HG03139 (cell line): ENCODE results near the gene GANC.

Source experiments
- ATAC-seq: cut with Tn5 transposase; IDR thresholded peaks from one replicate; pipeline ENCODE4 v1.9.1; 2021; ENCODE audit not compliant: unreplicated experiment

The GANC gene

DNA sequence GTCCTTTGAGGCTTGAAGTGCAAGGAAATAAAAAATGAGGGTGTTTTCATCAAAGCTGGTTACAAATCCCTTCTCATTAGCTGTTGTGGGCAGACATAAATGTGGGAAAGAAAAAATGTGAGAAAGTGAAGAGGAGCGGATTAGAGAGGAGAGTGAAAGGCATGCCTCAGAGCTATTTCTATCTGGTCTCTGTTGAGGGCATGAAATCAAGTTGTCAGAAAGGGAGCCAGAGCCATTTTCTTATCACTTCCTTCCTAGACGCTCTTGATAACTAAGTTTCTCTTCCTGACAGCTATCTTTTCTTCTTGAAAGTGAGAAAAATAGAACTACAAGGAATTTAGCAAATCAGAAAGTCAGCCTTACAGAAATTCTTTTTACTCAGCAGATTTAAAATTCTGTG, 65.5 kb downstream of the GANC start:
- no peak for ATAC-seq

DNA sequence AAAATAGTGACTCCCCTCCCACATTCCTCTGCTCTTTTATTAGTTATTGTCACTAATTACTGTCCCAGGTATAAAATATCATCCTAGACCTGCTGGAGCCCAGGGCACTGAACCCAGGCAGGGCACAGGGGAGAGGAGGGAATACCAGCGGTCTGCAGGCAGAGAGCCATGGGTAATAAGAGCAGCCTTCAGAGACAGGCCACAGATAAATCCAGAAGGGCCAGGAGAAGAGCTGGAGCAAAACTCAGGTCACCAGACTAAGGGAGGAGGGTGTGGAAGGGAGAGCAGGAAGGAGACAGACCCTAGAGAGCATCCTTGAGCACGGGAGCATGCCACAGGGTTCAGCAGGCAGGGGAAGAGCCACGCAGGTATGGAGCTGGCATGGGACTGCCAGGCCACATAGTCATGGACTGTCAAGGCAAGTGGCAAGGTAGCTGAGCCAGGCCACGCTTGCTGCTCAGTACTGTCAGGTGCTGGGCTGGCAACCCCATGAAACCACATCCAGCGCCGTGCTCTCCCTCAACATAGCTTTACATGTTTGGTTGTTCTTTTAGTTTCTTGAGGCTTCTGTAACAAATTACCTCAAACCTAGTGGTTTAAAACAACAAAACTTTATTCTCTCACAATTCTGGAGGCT, 70.7 kb downstream of the GANC start:
- ATAC-seq, result no peak

DNA sequence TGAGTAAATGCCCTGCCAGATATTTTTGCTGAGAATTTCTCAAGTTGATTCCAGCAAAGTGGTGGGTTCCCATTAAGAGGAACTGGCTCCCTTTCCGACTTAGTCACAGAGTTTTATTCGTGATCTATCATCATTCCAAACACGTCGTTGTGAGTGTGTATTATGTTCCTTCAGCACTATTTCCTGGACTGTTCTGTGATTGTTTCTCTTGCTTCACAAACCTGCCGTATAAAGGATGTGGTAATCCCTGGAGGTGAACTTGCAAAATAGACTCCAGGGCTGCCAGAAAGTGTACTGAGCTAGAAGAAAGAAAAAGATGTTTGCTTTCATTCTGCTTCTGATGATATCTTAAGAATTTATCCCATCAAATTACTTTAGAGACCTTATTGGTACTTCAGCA, 71.8 kb downstream of the GANC start:
- no peak for ATAC-seq

DNA sequence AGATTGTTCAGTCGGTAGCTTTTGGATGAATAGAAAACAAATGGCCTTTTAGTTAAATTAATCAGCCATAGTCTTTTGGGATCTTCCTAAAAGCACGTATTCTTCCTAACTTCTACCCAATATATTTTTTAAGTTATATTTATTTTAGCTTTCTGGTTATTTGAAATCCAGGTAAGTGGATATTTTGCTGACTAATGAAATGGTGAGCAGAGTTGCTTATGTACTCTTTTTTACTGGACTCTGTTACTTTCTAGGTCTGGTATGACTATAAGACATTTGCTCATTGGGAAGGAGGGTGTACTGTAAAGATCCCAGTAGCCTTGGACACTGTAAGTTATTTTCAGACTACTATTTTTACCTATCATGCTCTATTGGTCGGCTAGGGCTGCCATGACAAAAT, 72.5 kb downstream of the GANC start:
- ATAC-seq, result no peak

DNA sequence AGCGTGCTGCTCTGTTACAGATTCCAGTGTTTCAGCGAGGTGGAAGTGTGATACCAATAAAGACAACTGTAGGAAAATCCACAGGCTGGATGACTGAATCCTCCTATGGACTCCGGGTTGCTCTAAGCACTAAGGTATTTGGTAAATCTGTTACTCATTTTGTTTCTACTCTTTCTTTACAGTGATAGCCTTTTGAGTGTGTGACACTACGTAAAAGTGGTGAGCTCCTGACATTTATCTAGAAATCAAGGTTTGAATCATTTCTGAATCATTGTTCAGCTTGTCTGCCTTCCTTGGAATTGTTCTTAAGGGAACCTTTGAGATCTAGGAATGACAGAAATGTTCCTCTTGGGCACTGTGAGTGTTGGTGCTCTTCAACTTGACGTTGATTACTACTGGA, 75.1 kb downstream of the GANC start:
- ATAC-seq, result no peak

DNA sequence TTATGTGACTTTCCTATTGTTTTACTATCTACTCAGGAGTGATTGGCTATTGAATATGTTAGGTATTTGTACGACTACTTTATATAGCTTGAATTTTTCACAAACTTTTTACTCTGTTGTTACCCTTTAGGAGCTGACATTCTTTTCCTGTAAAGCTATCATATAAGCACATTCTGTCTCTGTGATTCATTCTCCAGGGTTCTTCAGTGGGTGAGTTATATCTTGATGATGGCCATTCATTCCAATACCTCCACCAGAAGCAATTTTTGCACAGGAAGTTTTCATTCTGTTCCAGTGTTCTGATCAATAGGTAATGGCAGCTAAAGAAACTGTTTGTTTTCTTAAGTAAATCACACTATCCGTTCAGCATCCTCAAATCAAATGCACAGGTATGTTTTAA, 76.2 kb downstream of the GANC start:
- no peak for ATAC-seq

DNA sequence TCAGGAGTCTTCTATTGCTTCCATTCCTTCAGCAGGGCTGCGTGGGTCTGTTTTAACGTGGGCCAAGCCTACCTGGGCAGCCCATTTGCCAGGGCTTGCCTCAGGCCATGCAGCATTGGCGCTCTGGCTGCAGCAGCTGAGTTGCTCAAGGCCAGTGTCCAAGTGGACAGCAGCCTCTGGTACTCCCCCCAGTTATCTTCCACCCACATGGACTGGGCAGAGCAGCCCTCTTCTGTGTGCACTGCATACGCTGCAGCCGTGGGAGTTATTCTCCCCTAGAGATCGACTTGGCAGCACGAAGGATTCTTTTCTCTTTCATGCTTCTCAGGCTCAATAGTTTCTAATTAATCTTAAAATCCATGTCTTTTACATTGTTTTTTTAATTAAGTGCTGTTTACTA, 79.4 kb downstream of the GANC start:
- no peak for ATAC-seq

DNA sequence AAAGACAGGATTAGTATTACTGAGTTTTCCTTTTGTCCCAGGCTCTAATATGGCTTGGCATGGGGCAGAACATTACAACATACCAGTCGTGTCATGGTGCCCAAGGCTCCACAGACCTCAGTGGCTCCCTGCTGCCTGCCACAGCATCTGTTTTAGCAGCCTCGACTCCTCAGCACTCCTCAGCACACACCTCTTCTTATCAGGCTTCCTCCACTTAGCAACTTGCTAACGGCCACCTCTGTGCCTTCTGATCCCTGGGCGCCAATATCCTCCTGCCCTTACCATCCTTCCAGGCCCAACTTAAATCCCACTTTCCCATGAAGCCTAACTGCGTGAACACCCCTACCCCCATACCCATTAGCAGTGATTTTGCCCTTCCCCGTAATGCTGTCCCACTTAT, 80.1 kb downstream of the GANC start:
- no peak for ATAC-seq

DNA sequence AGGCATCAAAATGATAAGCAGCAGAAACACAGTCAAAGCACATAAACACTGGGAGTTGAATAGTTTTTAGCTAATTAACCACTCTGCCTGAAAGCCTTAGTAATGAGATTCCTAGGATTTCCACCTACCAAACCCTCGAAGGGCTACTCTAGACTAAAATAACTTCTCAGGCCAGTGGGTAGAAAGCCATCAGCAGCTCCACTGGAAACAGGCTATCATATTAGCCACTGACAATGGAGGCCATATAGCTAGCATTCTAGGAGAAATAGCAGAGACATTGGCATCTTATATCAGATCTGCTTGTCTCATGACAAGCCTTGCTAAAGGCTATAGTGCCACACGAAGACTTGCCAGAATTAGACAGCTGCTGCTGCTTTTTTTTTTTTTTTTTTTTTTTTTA, 81.8 kb downstream of the GANC start:
- no peak for ATAC-seq

DNA sequence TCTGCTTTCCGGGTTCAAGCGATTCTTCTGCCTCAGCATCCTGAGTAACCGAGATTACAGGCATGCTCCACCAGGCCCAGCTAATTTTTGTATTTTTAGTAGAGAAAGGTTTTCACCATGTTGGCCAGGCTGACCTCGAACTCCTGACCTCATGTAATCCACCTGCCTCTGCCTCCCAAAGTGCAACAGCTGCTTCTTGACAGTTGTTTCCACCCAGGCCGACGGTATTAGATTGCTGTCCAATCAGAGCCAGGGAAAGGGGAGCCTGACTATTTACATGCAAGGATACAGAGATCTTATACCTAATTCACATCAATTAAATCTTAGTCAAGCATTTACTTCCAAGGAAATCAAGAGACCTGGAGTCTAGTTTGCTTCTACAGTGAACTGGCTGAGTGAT, 82.3 kb downstream of the GANC start:
- no peak for ATAC-seq

DNA sequence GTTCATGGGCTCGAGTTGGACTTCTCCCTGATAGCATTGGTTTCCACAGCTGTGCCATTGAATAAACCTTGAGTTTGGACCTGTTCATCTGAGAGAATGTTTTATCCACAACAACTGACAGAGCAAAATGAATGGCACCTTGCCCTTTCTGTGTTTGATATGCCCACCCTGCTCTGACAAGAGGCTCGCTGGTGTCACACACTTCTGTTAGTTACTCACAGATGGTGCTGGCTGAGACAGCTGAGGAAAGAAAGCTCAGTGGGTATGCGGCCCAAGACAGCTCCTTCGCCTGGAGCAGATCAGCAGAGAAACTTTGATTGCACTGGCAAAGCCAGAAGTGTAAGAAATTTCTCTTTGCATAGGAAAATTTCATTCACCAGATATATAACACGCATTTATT, 83.8 kb downstream of the GANC start:
- no peak for ATAC-seq

DNA sequence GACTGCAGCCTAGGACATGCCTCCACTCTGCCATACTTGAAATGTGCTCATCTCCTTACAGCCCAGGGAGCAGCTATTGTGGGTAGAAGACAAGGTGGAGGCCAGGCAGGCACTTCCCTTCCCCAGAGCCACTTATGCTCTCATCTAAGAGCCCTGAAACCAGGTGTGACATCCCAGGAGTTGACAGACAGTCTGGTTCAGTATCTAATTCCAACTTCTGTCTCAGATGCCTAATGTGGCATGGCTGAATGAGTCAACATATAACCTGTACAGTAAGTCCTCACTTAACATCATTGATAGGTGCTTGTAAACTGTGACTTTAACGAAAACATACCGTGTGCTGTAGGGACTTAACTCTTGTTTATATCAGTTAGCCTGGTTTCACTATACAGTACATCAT, 85.1 kb downstream of the GANC start:
- ATAC-seq, result no peak

DNA sequence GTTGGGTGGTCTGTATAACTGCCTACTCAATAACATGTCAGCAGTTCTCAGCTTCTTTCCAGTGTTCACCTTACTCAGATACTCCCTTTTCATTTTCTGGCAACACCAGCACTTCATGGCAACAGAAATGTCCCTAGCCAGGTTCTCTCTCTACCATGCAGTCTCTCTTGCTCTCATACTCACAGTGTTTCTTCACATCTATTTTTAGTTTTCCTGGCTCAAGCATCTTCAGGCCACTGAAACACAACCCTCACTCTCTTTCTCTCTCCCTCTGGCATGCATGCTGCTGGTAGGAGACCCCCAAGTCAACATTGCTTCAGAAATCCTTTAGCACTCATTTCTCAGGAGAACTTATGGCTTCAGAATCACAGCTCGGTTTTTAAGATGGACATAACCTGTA, 86.2 kb downstream of the GANC start, which contains the start of gene CAPN3:
Gene CAPN3 (plus strand): TSS at position 253 of the 400 bp plus-strand sequence. CDS start 305 bp downstream, outside the sequence.
- no peak for ATAC-seq

DNA sequence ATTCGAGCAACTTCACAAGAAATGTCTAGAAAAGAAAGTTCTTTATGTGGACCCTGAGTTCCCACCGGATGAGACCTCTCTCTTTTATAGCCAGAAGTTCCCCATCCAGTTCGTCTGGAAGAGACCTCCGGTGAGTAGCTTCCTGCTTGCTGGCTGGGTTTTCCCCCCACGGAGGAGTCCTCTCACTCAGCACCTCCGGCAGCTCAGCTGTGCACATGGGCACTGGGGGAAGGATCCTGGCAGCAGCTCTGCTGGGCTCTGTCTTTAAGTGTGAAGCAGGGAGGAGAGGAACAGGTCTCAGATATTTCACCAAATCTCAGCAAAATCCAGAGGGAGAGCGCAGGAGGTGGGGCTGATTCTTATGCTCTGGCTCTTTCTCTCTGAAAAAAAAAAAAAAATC, 87.0 kb downstream of the GANC start:
- no peak for ATAC-seq

DNA sequence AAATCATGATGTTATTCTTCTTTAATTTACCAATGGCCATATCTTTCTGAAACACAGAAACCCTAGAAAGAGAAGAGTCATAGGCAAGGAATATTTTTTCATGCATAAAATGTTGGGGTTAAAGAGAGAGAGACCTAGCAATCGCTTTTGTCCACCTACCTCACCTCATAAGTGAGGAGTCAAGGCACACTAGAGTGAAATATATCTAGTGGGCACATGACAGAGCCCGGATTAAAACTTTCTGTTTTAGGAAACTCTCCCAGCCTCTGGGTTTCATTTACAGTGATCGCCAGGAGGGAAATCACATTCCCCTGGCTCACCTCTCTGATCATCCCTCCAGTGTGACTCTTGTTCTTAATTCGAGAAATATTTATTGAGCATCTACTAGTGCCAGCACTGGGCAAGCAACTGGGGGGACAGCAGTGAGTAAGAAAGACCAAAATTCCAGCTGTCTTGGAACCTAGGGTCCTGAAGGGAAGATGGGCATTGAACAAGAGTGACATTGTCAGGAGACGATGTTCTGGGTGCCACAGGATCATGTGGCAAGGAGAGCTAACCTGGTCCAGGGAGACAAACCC, 87.6 kb downstream of the GANC start:
- ATAC-seq, result no peak

DNA sequence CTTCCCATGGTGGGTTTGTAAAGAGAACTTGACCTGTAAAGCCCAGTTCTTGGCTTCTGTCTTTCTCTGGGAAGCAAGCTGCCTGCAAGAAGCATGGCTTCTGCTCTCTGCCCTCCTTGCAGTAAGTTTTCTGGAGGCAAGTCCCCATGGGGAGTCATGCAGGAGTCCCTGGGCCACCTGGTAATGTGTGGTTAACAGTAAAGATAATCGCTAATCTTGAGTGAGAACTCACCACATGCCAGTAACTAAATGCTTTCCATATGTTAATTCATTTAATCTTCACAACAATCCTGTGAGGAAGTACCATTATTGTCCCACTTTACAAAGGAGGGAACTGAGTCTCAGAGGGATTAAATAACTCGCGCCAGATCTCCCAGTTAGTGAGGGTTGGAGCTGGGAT, 90.5 kb downstream of the GANC start:
- no peak for ATAC-seq

DNA sequence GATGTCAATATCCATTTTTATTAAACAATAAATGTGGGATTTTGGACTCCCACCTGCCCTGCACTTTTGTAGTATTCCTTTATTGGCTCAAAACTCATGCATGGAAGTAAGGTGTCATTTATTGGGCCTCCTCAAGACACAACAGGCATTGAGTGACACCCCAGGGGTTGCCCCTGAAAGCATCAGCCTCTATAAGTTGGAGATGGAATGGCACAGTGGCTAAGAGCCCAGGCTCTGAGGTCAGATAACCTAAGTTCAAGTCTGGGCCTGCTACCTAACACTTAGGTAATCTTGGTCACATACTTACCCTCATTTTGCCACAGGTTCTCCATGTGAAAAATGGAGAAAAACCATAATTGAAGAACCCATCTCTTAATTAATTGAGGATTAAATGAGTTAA, 90.9 kb downstream of the GANC start:
- ATAC-seq, result no peak

DNA sequence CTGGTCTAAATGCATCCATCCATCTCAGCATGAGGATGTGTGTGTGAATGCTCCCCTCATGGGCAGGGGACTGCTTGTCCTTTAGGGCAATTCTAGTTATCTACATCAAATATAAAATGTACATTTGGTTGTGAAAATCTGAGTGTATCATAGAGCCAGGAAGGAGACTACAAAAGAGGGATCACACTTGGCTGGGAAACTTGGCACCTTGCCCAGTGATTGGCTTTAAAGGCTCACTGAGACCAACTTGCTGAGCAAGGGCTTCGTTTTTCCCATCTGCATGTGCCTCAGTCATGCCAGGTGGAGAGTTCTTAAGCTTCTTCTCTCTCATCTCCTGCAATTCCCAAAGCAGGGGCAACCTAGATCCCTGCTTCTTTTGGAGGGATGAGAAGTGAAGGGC, 91.5 kb downstream of the GANC start:
- ATAC-seq, result no peak

DNA sequence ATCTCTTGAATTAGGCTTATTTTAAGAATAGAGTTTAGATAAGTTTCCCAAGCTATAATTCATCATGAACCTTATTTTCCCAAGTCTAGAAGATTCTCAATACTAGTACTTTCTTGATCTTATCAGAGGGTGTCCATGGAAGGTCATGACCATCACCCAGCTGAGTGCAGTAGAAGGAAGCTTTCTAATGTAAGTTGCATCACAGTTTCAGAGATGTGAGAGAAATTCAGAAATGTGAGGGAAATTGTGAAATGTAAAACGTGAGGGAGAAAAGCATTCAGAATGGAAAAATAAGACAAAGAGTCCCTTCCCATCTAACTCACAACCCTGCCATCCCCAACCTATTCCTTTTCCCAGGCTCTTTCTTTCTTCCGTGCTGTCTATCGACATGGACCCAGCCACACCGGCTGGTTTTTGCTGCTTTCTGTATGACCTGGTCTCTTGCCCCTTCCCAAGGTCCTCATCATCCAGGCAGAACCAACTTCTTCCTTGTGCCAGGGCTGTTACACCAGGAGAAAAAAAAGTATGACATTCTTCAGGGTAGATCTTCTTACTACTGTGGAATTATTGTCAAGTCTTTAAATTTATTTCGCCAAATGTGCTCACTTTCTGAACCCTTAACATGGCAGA, 93.0 kb downstream of the GANC start:
- no peak for ATAC-seq

DNA sequence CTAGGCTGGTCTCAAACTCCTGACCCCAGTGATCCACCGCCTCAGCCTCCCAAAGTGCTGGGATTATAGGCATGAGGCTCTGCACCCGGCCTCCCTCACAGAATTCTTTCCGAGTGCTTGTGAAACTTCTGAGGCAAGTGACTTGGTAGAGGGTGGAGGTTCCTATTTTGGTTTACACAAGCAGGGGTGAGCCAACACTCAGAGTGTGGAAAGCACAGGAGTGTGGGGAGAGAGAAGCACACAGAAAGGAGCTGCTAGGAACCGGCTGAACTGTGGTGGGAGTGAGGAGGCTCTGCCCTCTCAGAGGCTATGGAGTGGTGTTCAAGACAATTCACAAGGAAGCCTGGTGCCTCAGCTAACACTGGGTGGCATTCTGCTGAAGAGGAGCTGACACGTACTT, 94.0 kb downstream of the GANC start:
- ATAC-seq, result no peak

DNA sequence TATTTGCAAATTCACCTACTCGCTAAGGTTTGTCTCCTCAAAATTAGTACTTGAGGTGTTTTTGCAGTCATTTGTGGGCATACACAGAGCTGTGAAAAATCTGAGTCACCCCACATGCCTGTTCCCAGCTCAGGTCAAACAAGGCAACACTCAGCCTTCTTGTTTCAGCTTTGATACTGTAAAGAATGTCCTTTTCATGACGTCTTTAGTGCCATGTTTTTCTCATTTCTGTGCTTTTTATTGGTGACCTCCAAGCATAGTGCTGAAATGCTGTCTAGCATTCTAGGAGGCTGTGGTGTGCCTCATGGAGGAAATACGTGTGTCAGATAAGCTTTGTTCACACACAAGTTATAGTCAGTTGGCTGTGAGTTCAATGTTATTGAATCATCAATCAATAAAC, 95.1 kb downstream of the GANC start:
- no peak for ATAC-seq

DNA sequence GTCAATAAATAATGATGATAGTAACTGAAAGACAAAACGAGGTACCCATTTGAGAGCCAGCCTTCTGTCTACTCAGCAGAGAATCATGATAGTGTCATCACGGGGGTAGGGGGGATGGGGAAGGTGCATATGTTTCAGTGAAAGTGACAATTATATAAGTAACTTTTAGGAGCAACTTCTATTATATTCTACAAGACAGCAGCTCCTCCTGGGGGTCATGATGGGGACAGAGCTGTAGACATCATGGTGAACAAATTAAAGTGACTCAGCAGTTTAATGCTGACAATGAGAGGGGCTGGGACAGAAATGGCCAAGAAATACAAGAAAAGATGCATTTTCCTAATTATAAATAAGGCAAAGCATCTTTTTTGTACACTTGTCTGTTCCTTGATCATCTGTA, 98.1 kb downstream of the GANC start:
- ATAC-seq, result no peak

DNA sequence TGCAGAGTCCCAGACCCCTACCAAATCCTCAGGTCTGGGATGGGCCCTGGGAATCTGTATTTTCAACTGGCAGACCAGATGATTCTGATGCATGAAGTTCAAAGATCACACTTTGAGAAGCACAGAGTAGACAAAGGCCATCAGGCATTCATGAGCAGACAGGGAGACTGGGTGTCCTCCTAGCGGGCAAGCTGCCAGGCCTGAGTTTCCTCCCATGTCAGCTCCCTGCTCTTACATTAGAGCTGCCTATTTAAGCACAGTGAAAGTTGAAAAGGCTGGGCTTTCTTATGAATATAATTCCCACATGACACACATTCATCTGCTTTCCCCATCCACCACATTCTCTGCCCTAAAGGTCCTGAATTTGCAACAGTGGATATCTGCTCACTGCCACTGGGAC, 100.3 kb downstream of the GANC start:
- ATAC-seq, result no peak
